Measurements from ENCODE around the gene ZG16B.

ZG16B gene

GRCh38 chr16:2819179-2819938 is 10.7 kb upstream of the ZG16B start:
- Histone ChIP-seq H3K4me3 (ENCODE audit: low read depth in 1 of 2, low read length in 1 of 2) (no peak overlapping the region), H3K4me1 (ENCODE audit: control insufficient read depth in 1 of 2, insufficient read depth in 1 of 2, low read depth in 1 of 2, low read length in 1 of 2) (no peaks in the 10 kb centered on the region), H3K9me3 (no peaks in the 10 kb centered on the region), H3K27me3 (no peaks in the 10 kb centered on the region), H3K36me3 (no peaks in the 10 kb centered on the region), H3K27ac (no peak overlapping the region)
- TF ChIP-seq, protein P1, sequence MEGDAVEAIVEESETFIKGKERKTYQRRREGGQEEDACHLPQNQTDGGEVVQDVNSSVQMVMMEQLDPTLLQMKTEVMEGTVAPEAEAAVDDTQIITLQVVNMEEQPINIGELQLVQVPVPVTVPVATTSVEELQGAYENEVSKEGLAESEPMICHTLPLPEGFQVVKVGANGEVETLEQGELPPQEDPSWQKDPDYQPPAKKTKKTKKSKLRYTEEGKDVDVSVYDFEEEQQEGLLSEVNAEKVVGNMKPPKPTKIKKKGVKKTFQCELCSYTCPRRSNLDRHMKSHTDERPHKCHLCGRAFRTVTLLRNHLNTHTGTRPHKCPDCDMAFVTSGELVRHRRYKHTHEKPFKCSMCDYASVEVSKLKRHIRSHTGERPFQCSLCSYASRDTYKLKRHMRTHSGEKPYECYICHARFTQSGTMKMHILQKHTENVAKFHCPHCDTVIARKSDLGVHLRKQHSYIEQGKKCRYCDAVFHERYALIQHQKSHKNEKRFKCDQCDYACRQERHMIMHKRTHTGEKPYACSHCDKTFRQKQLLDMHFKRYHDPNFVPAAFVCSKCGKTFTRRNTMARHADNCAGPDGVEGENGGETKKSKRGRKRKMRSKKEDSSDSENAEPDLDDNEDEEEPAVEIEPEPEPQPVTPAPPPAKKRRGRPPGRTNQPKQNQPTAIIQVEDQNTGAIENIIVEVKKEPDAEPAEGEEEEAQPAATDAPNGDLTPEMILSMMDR (IDR thresholded peaks at IDR 0.05), result no peak

DNA sequence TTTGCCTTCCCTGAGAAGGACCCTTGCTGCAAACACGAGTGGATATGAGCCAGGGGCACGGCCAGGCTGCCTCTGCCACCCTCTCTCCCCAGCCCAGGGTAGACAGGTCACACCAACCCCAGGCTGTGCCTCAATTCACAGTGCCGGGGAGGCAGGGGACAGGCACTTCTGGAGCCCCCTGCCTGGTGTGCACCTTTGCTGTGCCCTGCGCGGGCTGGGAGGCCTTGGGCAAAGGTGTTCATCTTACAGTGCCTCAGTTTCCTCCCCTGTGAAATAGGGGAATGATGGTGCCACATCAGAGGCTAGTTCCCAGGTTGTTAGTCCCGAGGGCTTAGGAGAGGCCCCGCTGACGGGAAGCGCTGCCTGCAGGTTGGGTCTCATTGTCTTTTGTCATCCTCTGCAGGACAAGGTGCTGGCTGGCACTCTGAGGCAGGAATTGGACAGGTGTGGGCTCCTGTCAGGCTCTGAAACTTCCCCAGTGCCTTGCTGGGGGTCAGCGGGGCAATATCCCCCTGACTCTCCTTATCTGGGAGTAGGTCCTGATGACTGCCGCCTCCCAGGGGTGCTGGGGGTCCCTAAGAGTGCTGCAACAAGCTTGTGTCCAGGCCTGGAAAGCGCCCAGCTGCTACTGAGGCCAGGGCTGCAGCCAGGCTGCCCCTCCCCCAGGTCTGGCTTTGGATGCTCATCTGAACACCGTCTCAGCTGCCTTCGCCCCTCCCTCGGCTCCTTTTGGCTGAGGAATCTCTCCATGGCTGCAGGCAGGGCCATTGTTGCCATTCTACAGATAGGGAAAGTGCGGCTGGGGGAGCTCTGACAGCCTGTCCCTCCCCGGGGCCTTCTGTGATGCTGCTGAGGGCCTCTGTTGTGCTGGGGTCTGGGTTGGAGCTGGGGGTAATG is 9.9 kb upstream of the ZG16B start:
- no peaks in the 10 kb centered on the region for H3K27me3 ChIP-seq
- no peak overlapping the region for H3K4me3 ChIP-seq (ENCODE audit: low read depth in 1 of 2, low read length in 1 of 2)
- no peaks in the 10 kb centered on the region for H3K9me3 ChIP-seq
- H3K36me3 ChIP-seq, result no peaks in the 10 kb centered on the region
- H3K27ac ChIP-seq, result no peak overlapping the region
- TF ChIP-seq, protein P1 (IDR thresholded peaks at IDR 0.05), result no peak
- no peaks in the 10 kb centered on the region for H3K4me1 ChIP-seq (ENCODE audit: control insufficient read depth in 1 of 2, insufficient read depth in 1 of 2, low read depth in 1 of 2, low read length in 1 of 2)

- TF ChIP-seq, protein P1 (IDR thresholded peaks at IDR 0.05), result no peak
- Histone ChIP-seq H3K27ac (no peak overlapping the region), H3K36me3 (no peaks in the 10 kb centered on the region), H3K4me1 (ENCODE audit: control insufficient read depth in 1 of 2, insufficient read depth in 1 of 2, low read depth in 1 of 2, low read length in 1 of 2) (no peaks in the 10 kb centered on the region), H3K27me3 (no peaks in the 10 kb centered on the region), H3K4me3 (ENCODE audit: low read depth in 1 of 2, low read length in 1 of 2) (no peak overlapping the region), H3K9me3 (no peaks in the 10 kb centered on the region)
Observed at GRCh38 chr16:2820836-2821486, 9.1 kb upstream of the ZG16B start.

DNA sequence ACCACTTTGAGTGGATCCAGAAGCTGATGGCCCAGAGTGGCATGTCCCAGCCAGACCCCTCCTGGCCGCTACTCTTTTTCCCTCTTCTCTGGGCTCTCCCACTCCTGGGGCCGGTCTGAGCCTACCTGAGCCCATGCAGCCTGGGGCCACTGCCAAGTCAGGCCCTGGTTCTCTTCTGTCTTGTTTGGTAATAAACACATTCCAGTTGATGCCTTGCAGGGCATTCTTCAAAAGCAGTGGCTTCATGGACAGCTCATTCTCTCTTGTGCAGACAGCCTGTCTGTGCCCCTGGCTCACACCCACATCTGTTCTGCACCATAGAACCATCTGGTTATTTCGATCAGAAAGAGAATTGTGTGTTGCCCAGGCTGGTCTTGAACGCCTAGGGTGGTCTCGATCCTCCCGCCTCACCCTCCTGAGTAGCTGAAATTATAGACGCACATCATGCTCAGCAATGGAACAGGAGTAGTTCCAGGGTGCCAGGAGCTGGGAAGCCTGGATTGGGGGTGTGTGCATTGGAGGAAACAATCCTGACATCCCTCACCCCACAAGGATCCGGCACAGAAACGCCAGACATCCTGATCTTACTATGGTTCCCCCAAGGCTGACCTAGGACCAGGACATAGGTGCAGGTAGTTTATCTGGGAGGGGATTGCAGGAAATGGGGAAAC is 8.5 kb upstream of the ZG16B start:
- H3K27ac ChIP-seq, result no peak overlapping the region
- H3K4me3 ChIP-seq (ENCODE audit: low read depth in 1 of 2, low read length in 1 of 2), result no peak overlapping the region
- no peaks in the 10 kb centered on the region for H3K4me1 ChIP-seq (ENCODE audit: control insufficient read depth in 1 of 2, insufficient read depth in 1 of 2, low read depth in 1 of 2, low read length in 1 of 2)
- H3K9me3 ChIP-seq, result no peaks in the 10 kb centered on the region
- H3K36me3 ChIP-seq, result no peaks in the 10 kb centered on the region
- no peaks in the 10 kb centered on the region for H3K27me3 ChIP-seq
- TF ChIP-seq, protein P1 (IDR thresholded peaks at IDR 0.05), result no peak

GRCh38 chr16:2822158-2822495 is 8.0 kb upstream of the ZG16B start:
- Histone ChIP-seq H3K9me3 (no peaks in the 10 kb centered on the region), H3K4me3 (ENCODE audit: low read depth in 1 of 2, low read length in 1 of 2) (no peak overlapping the region), H3K4me1 (ENCODE audit: control insufficient read depth in 1 of 2, insufficient read depth in 1 of 2, low read depth in 1 of 2, low read length in 1 of 2) (no peaks in the 10 kb centered on the region), H3K36me3 (no peaks in the 10 kb centered on the region), H3K27me3 (no peaks in the 10 kb centered on the region), H3K27ac (no peak overlapping the region)
- TF ChIP-seq, protein P1 (IDR thresholded peaks at IDR 0.05), result no peak

Measured in neutrophil (primary cell).